ENCODE measurements around the gene FILIP1L. TPM values are rescaled to one million over a fixed set of nuclear protein-coding genes. Genes with fewer than 3 reads are reported as not detected.

Gene FILIP1L
- total and polyA plus RNA-seq, 2 of the 8 experiments (the other 6 are each of a cell fraction or from before 2014, with no cell fraction given): 0.06 to 0.09 TPM

DNA sequence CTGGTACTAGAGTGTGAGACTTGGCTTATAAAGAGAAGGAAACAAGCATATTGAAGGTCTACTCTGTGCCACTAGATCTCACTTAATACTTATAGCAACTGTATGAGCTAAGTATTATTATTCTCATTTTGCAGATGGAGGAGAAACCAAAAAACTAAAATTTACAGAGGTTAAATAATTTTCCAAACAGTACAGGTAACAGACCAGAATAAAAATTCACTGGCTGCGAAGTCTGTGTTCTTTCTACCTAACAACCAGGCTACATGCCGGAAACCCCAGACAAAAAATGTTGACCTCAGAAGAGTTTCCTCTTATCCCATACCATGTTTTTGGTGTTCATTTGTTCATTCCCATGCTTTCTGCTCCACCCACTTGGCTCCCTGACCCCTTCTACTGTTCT lies 250.0 kb downstream of the FILIP1L start (continued):
- no peak for TF ChIP-seq CTBP2 (IDR thresholded peaks at IDR 0.05; ENCODE audit: borderline replicate concordance, insufficient read depth, insufficient read length, low read length)

Data from H1 (cell line).